ENCODE results near the gene ATP5ME.
"Not testable (repeated sequence)": the region's sequence is repeated elsewhere in the genome, so short reads cannot be mapped to it uniquely, and the experiment has no call there.

ATP5ME gene

GRCh38 chr4:704198-704891 is 30.3 kb upstream of the ATP5ME start:
- Histone ChIP-seq H3K27me3 (ENCODE audit: low read depth, low read length) (no peaks in the 10 kb centered on the region), H3K36me3 (ENCODE audit: control insufficient read depth in 1 of 2, insufficient read depth in 2 of 2, low read length in 2 of 2) (no peaks in the 10 kb centered on the region), H3K9me3 (ENCODE audit: control insufficient read depth in 1 of 2, low read length in 2 of 2) (no peaks in the 10 kb centered on the region), H3K4me1 (ENCODE audit: control insufficient read depth in 1 of 2, insufficient read depth in 2 of 2, low read length in 2 of 2) (peaks cover 15 to 25% of the 10 kb centered on the region in 2 donors), H3K27ac (ENCODE audit: low read length) (no peak overlapping the region), H3K4me3 (ENCODE audit: low read depth in 1 of 2, low read length in 2 of 2) (no peak overlapping the region)

GRCh38 chr4:703336-704197 is 29.5 kb upstream of the ATP5ME start:
- Histone ChIP-seq H3K9me3 (ENCODE audit: control insufficient read depth in 1 of 2, low read length in 2 of 2) (no peaks in the 10 kb centered on the region), H3K4me1 (ENCODE audit: control insufficient read depth in 1 of 2, insufficient read depth in 2 of 2, low read length in 2 of 2) (peaks cover 14 to 20% of the 10 kb centered on the region in 2 donors), H3K27me3 (ENCODE audit: low read depth, low read length) (no peaks in the 10 kb centered on the region), H3K4me3 (ENCODE audit: low read depth in 1 of 2, low read length in 2 of 2) (no peak overlapping the region), H3K36me3 (ENCODE audit: control insufficient read depth in 1 of 2, insufficient read depth in 2 of 2, low read length in 2 of 2) (no peaks in the 10 kb centered on the region), H3K27ac (ENCODE audit: low read length) (no peak overlapping the region)

GRCh38 chr4:702618-703048 is 28.6 kb upstream of the ATP5ME start:
- Histone ChIP-seq H3K27ac (ENCODE audit: low read length) (no peak overlapping the region), H3K4me3 (ENCODE audit: low read depth in 1 of 2, low read length in 2 of 2) (no peak overlapping the region), H3K27me3 (ENCODE audit: low read depth, low read length) (no peaks in the 10 kb centered on the region), H3K9me3 (ENCODE audit: control insufficient read depth in 1 of 2, low read length in 2 of 2) (no peaks in the 10 kb centered on the region), H3K36me3 (ENCODE audit: control insufficient read depth in 1 of 2, insufficient read depth in 2 of 2, low read length in 2 of 2) (no peaks in the 10 kb centered on the region), H3K4me1 (ENCODE audit: control insufficient read depth in 1 of 2, insufficient read depth in 2 of 2, low read length in 2 of 2) (peaks cover 8 to 11% of the 10 kb centered on the region in 2 donors)

- no peaks in the 10 kb centered on the region for H3K27me3 ChIP-seq (ENCODE audit: low read depth, low read length)
- H3K27ac ChIP-seq (ENCODE audit: low read length), result no peak overlapping the region
- H3K36me3 ChIP-seq (ENCODE audit: control insufficient read depth in 1 of 2, insufficient read depth in 2 of 2, low read length in 2 of 2), result no peaks in the 10 kb centered on the region
Measured at GRCh38 chr4:700587-701264, 26.6 kb upstream of the ATP5ME start.

GRCh38 chr4:699816-700580 is 25.9 kb upstream of the ATP5ME start:
- Histone ChIP-seq H3K4me3 (ENCODE audit: low read depth in 1 of 2, low read length in 2 of 2) (no peak overlapping the region), H3K27me3 (ENCODE audit: low read depth, low read length) (no peaks in the 10 kb centered on the region), H3K36me3 (ENCODE audit: control insufficient read depth in 1 of 2, insufficient read depth in 2 of 2, low read length in 2 of 2) (no peaks in the 10 kb centered on the region), H3K4me1 (ENCODE audit: control insufficient read depth in 1 of 2, insufficient read depth in 2 of 2, low read length in 2 of 2) (peaks cover 0 to under 1% of the 10 kb centered on the region in 2 donors), H3K9me3 (ENCODE audit: control insufficient read depth in 1 of 2, low read length in 2 of 2) (no peaks in the 10 kb centered on the region), H3K27ac (ENCODE audit: low read length) (no peak overlapping the region)

More at GRCh38 chr4:700587-701264, 26.6 kb upstream of the ATP5ME start:
- no peak overlapping the region for H3K4me3 ChIP-seq (ENCODE audit: low read depth in 1 of 2, low read length in 2 of 2)
- H3K9me3 ChIP-seq (ENCODE audit: control insufficient read depth in 1 of 2, low read length in 2 of 2), result no peaks in the 10 kb centered on the region
- peaks cover 0 to 4% of the 10 kb centered on the region in 2 donors for H3K4me1 ChIP-seq (ENCODE audit: control insufficient read depth in 1 of 2, insufficient read depth in 2 of 2, low read length in 2 of 2)

GRCh38 chr4:694341-694940 is 20.4 kb upstream of the ATP5ME start:
- not testable (repeated sequence) for H3K4me1 ChIP-seq (ENCODE audit: control insufficient read depth in 1 of 2, insufficient read depth in 2 of 2, low read length in 2 of 2); H3K36me3 ChIP-seq (ENCODE audit: control insufficient read depth in 1 of 2, insufficient read depth in 2 of 2, low read length in 2 of 2); H3K4me3 ChIP-seq (ENCODE audit: low read depth in 1 of 2, low read length in 2 of 2); H3K9me3 ChIP-seq (ENCODE audit: control insufficient read depth in 1 of 2, low read length in 2 of 2); H3K27me3 ChIP-seq (ENCODE audit: low read depth, low read length); H3K27ac ChIP-seq (ENCODE audit: low read length)

- Histone ChIP-seq H3K27ac (ENCODE audit: low read length) (no peak overlapping the region), H3K4me1 (ENCODE audit: control insufficient read depth in 1 of 2, insufficient read depth in 2 of 2, low read length in 2 of 2) (peaks cover 8 to 15% of the 10 kb centered on the region in 2 donors), H3K27me3 (ENCODE audit: low read depth, low read length) (no peaks in the 10 kb centered on the region), H3K4me3 (ENCODE audit: low read depth in 1 of 2, low read length in 2 of 2) (no peak overlapping the region), H3K9me3 (ENCODE audit: control insufficient read depth in 1 of 2, low read length in 2 of 2) (no peaks in the 10 kb centered on the region), H3K36me3 (ENCODE audit: control insufficient read depth in 1 of 2, insufficient read depth in 2 of 2, low read length in 2 of 2) (no peaks in the 10 kb centered on the region)
Measured at GRCh38 chr4:692771-693554, 18.9 kb upstream of the ATP5ME start.

GRCh38 chr4:689723-690122 is 15.6 kb upstream of the ATP5ME start:
- peak overlapping the region in 1 of 2 donors; percentile 53 for H3K4me3 ChIP-seq (ENCODE audit: low read depth in 1 of 2, low read length in 2 of 2)
- H3K4me1 ChIP-seq (ENCODE audit: control insufficient read depth in 1 of 2, insufficient read depth in 2 of 2, low read length in 2 of 2), result peaks cover 8 to 28% of the 10 kb centered on the region in 2 donors

GRCh38 chr4:688854-689681 is 15.0 kb upstream of the ATP5ME start, which contains the start of gene SLC49A3:
Gene SLC49A3, minus strand, starts transcription at chr4:689151. Its CDS starts 24 bp downstream, at chr4:689127.
- no peaks in the 10 kb centered on the region for H3K9me3 ChIP-seq (ENCODE audit: control insufficient read depth in 1 of 2, low read length in 2 of 2)
- H3K36me3 ChIP-seq (ENCODE audit: control insufficient read depth in 1 of 2, insufficient read depth in 2 of 2, low read length in 2 of 2), result no peaks in the 10 kb centered on the region
- no peaks in the 10 kb centered on the region for H3K27me3 ChIP-seq (ENCODE audit: low read depth, low read length)
- peaks cover 8 to 28% of the 10 kb centered on the region in 2 donors for H3K4me1 ChIP-seq (ENCODE audit: control insufficient read depth in 1 of 2, insufficient read depth in 2 of 2, low read length in 2 of 2)
- peak within 1 kb of the TSS; percentile 30 to 53 for H3K4me3 ChIP-seq (ENCODE audit: low read depth in 1 of 2, low read length in 2 of 2)
- H3K27ac ChIP-seq (ENCODE audit: low read length), result peak within 1 kb of the TSS; percentile 39

More at GRCh38 chr4:689723-690122, 15.6 kb upstream of the ATP5ME start:
- Histone ChIP-seq H3K9me3 (ENCODE audit: control insufficient read depth in 1 of 2, low read length in 2 of 2) (no peaks in the 10 kb centered on the region), H3K36me3 (ENCODE audit: control insufficient read depth in 1 of 2, insufficient read depth in 2 of 2, low read length in 2 of 2) (no peaks in the 10 kb centered on the region), H3K27ac (ENCODE audit: low read length) (peak overlapping the region; percentile 5), H3K27me3 (ENCODE audit: low read depth, low read length) (no peaks in the 10 kb centered on the region)

All from muscle layer of duodenum (tissue), 2 donors.